Activated CD8-positive, alpha-beta T cell treated with anti-CD3 and anti-CD28 coated beads for 36 hours (primary cell): ENCODE results near the gene BRSK1. TPM values are rescaled to one million over a fixed set of nuclear protein-coding genes. Genes with fewer than 3 reads are reported as not detected.

ENCODE experiments used
- ATAC-seq: fragments of 200-7000 bp; cut with Tn5 transposase; one replicate; pipeline ENCODE4 v1.10.0; 2021; ENCODE audit warnings: mild to moderate bottlenecking, moderate library complexity
- CTCF ChIA-PET: fragments of 350-600 bp; sonication (Branson Sonifier 250); formaldehyde crosslinking; loops from one replicate; lab custom pipeline; 2021; ENCODE audit warnings: antibody characterized with exemption; lab: Charles Lee
- POLR2A ChIA-PET: fragments of 350-600 bp; sonication (Branson Sonifier 250); formaldehyde crosslinking; loops from one replicate; lab custom pipeline; 2021; ENCODE audit warnings: antibody characterized with exemption; lab: Charles Lee
- DNase-seq: peaks from one replicate; pipeline ENCODE4 v3.0.0-alpha.2; 2020
- H3K27ac Mint-ChIP-seq: one replicate; pipeline ENCODE4 v1.8.0; 2021; ENCODE audit warnings: mild to moderate bottlenecking, mixed read lengths
- H3K27me3 Mint-ChIP-seq: one replicate; pipeline ENCODE4 v1.8.0; 2021; ENCODE audit warnings: mixed read lengths
- H3K36me3 Mint-ChIP-seq: one replicate; pipeline ENCODE4 v1.8.0; 2021; ENCODE audit warnings: low read depth, mixed read lengths
- H3K4me1 Mint-ChIP-seq: one replicate; pipeline ENCODE4 v1.8.0; 2021; ENCODE audit warnings: low read depth, mixed read lengths
- H3K4me3 Mint-ChIP-seq: one replicate; pipeline ENCODE4 v1.8.0; 2021; ENCODE audit warnings: mild to moderate bottlenecking, moderate library complexity, mixed read lengths
- H3K9me3 Mint-ChIP-seq: one replicate; pipeline ENCODE4 v1.8.0; 2021; ENCODE audit warnings: mixed read lengths
- intact Hi-C: fragments of 100-400 bp; cut with micrococcal nuclease; formaldehyde crosslinking; loops from one replicate; pipeline ENCODE4 v1.10.0; 2022
- total RNA-seq, 2 experiments: library from RNA; stranded (reverse); gene quantifications; one replicate each; pipeline ENCODE4 v1.2.3, GENCODE V29; 2021
- TF ChIP-seq, protein P1 (sequence below): fragments of 200-600 bp; IDR thresholded peaks from one replicate; pipeline ENCODE4 v1.8.0; 2022; ENCODE audit warnings: antibody characterized with exemption, mild to moderate bottlenecking

The BRSK1 gene
- total RNA-seq, 2 experiments from 2014 or later, result 5.1 to 5.8 TPM

GRCh38 chr19:55353803-55354697, 70.3 kb downstream of the BRSK1 start:
- H3K4me1 Mint-ChIP-seq, result peaks cover 15% of the 10 kb centered on the region
- no peaks in the 10 kb centered on the region for H3K9me3 Mint-ChIP-seq
- peak overlapping the region; percentile 61 for H3K4me3 Mint-ChIP-seq
- no peak overlapping the region for H3K27ac Mint-ChIP-seq
- intact Hi-C loops, result no loop called here
- H3K27me3 Mint-ChIP-seq, result peaks cover 51% of the 10 kb centered on the region
- DNase-seq, result peak; percentile 76
- no peaks in the 10 kb centered on the region for H3K36me3 Mint-ChIP-seq
- ATAC-seq, result peak; percentile 90
- ChIA-PET POLR2A (interaction anchor here (0.6 to 1.8 kb wide), 7 partner anchors 11 to 218 kb away, joined by 3 to 9 read pairs (median 4); partner anchors contain the start of gene TMEM238), CTCF (no interaction called here)
- TF ChIP-seq, protein P1, sequence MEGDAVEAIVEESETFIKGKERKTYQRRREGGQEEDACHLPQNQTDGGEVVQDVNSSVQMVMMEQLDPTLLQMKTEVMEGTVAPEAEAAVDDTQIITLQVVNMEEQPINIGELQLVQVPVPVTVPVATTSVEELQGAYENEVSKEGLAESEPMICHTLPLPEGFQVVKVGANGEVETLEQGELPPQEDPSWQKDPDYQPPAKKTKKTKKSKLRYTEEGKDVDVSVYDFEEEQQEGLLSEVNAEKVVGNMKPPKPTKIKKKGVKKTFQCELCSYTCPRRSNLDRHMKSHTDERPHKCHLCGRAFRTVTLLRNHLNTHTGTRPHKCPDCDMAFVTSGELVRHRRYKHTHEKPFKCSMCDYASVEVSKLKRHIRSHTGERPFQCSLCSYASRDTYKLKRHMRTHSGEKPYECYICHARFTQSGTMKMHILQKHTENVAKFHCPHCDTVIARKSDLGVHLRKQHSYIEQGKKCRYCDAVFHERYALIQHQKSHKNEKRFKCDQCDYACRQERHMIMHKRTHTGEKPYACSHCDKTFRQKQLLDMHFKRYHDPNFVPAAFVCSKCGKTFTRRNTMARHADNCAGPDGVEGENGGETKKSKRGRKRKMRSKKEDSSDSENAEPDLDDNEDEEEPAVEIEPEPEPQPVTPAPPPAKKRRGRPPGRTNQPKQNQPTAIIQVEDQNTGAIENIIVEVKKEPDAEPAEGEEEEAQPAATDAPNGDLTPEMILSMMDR, result no peak

- POLR2A ChIA-PET, result interaction anchor here (1.5 to 1.8 kb wide), 3 partner anchors 15 to 95 kb away, joined by 4 to 6 read pairs (median 4); partner anchors contain the start of gene TMEM238
- no peak for DNase-seq
These were observed 71.0 kb downstream of the BRSK1 start, which contains the start of gene COX6B2 for GRCh38 chr19:55354698-55355212. TSS of gene COX6B2 (minus strand) at chr19:55354719. CDS start at chr19:55354521, 198 bp downstream.

GRCh38 chr19:55355213-55355821, 71.5 kb downstream of the BRSK1 start:
- H3K4me1 Mint-ChIP-seq, result peaks cover 15% of the 10 kb centered on the region
- POLR2A ChIA-PET, result interaction anchor here (0.8 to 1.8 kb wide), 5 partner anchors 10 to 96 kb away, joined by 3 to 6 read pairs (median 4); partner anchors contain the start of gene TMEM238
- TF ChIP-seq, protein P1, result no peak

More at GRCh38 chr19:55354698-55355212, 71.0 kb downstream of the BRSK1 start, which contains the start of gene COX6B2:
- no peak within 1 kb of the TSS for H3K27ac Mint-ChIP-seq
- ATAC-seq, result no peak
- TF ChIP-seq, protein P1, result no peak
- CTCF ChIA-PET, result no interaction called here
- H3K9me3 Mint-ChIP-seq, result no peaks in the 10 kb centered on the region
- intact Hi-C loops, result no loop called here
- H3K4me3 Mint-ChIP-seq, result peak within 1 kb of the TSS; percentile 61
- no peaks in the 10 kb centered on the region for H3K36me3 Mint-ChIP-seq
- peaks cover 15% of the 10 kb centered on the region for H3K4me1 Mint-ChIP-seq
- H3K27me3 Mint-ChIP-seq, result peaks cover 51% of the 10 kb centered on the region

DNA sequence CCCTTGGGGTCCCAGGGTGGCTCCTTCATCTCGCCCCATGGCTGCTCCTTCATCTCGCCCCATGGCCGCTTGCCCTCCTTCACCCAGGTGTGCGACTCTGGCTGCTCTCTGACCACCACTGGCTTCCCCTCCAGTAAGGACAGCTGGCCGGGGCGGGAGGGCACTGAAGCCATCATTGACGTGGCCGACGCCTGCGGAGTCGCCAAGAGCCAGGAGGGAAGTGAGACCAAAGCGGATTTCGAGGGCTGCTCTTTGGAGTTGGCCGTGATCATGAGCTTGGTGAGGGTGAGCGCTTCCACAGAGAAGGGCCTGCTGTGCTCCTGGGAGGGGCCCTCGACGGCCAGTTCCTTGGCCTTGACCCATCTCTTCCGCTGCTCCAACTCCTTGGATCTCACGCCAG, 74.7 kb downstream of the BRSK1 start:
- intact Hi-C loops, result no loop called here
- TF ChIP-seq, protein P1, result no peak
- Mint-ChIP-seq H3K36me3 (no peaks in the 10 kb centered on the region), H3K9me3 (no peaks in the 10 kb centered on the region), H3K27me3 (peaks cover 18% of the 10 kb centered on the region), H3K4me1 (peaks cover 3% of the 10 kb centered on the region), H3K4me3 (no peak overlapping the region), H3K27ac (no peak overlapping the region)
- no peak for ATAC-seq
- POLR2A ChIA-PET, result interaction anchor here (0.8 to 1.1 kb wide), 2 partner anchors 19 to 57 kb away, joined by 3 read pairs; no protein-coding TSS in a partner anchor
- CTCF ChIA-PET, result interaction anchor here (1.0 kb wide), 1 partner anchor 60 kb away, joined by 3 read pairs; no protein-coding TSS in a partner anchor
- no peak for DNase-seq

More at GRCh38 chr19:55355213-55355821, 71.5 kb downstream of the BRSK1 start:
- ATAC-seq (no peak), DNase-seq (no peak)
- peaks cover 50% of the 10 kb centered on the region for H3K27me3 Mint-ChIP-seq
- H3K9me3 Mint-ChIP-seq, result no peaks in the 10 kb centered on the region
- intact Hi-C loops, result no loop called here
- H3K27ac Mint-ChIP-seq, result no peak overlapping the region
- CTCF ChIA-PET, result no interaction called here
- no peaks in the 10 kb centered on the region for H3K36me3 Mint-ChIP-seq
- no peak overlapping the region for H3K4me3 Mint-ChIP-seq
